Measurements from ENCODE around the gene BBS2. TPM values are rescaled to one million over a fixed set of nuclear protein-coding genes. Genes with fewer than 3 reads are reported as not detected.

The BBS2 gene
- total and polyA plus RNA-seq, 9 of the 15 experiments (the other 6 are each of a cell fraction or from before 2014, with no cell fraction given), result 4.2 to 22.7 (median 10.2) TPM

DNA sequence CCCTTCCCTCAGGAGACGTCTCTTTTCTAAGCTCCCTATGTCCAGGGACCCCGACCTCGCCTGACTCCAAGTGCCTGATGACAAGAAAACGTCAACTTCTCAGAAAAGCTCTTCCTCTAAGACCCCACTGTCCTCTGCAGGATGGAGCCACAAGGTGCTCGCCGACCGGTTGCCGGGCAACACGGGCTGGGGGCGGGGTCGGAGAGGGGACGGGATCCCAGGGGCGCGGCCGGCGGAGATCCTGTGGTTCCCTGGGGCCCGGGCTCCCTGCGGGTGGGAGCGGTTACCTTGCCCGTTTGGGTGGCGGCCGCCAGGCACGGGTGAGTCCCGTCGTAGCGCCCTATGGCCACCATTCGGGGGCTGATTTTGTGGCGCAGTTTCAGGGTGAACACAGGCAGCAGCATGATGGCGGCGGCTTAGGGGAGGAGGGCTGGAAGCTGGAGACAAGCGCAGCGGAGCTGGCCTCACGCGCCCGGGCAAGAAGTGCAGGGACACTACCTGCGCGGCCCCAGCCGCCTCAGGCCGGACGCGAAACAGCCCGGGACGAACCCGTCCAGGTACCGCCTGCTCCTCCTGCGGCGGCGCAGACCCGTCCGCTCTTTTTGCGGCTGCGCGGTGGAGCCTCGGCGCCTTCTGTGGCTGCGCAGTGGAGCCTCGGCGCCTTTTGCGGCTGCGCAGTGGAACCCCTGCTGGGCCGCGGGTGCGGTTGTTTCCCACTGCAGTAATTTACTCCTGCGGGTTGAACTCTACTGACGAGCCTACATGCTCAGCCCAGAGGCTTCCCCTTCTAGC lies at the start of gene BBS2 (continued):
- TF ChIP-seq, protein P1, sequence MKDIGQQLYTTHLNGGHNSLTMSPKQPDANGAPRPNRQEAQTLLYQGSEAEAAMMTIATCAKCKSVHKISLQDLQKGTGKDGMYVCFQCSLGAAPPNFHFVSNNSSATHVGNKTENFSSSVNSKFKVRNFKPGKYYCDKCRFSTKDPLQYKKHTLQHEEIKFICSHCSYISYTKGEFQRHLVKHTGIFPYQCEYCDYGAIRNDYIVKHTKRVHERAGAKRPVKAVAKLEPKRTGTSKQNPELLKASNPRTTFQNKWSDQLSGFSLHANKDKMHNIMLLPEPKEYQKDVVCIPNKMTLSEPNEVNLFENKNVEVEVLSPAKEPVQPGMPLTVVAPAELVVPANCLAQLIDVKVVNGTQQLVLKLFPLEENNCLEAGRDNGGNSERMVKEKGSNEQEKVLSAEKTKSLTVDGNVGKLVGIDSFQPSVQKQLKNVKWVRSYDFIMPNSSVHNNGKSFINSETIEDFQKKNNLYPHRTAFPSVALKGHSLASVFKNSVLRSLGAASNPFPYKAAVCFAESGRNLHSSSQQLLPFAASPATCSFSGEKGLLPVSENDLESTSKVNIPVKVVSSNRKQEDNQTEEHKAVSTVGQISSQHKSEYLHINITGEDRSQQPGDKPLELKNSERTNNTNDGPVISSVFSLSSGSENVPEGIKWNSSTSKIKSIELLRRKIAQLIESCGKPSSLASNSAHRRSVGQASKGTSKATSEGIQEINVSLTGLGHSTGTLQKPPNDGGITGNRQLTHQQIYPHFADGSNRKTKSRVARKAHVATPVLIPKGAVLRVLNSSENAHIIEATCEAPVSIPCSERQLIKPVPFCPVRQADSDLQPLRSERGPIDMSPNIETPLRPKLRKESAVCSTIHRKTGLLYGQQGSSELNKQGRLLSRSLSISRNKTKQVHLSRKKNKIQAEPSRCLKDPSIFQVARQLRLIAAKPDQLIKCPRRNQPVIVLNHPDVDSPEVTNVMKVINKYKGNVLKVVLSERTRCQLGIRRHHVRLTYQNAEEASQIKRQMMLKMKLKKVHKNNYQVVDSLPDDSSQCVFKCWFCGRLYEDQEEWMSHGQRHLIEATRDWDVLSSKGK (CRISPR knock-in tag; IDR thresholded peaks at IDR 0.05), result no peak
- TF ChIP-seq, protein P2, sequence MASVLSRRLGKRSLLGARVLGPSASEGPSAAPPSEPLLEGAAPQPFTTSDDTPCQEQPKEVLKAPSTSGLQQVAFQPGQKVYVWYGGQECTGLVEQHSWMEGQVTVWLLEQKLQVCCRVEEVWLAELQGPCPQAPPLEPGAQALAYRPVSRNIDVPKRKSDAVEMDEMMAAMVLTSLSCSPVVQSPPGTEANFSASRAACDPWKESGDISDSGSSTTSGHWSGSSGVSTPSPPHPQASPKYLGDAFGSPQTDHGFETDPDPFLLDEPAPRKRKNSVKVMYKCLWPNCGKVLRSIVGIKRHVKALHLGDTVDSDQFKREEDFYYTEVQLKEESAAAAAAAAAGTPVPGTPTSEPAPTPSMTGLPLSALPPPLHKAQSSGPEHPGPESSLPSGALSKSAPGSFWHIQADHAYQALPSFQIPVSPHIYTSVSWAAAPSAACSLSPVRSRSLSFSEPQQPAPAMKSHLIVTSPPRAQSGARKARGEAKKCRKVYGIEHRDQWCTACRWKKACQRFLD (CRISPR knock-in tag; IDR thresholded peaks at IDR 0.05), result no peak
- TF ChIP-seq HMG20A (CRISPR knock-in tag; conservative IDR thresholded peaks at IDR 0.05) (no peak), PPARD (CRISPR knock-in tag; IDR thresholded peaks at IDR 0.05) (no peak), CREB1 (IDR thresholded peaks at IDR 0.05) (no peak), CREB1 (CRISPR knock-in tag; IDR thresholded peaks at IDR 0.05) (no peak), ZNF445 (CRISPR knock-in tag; IDR thresholded peaks at IDR 0.05; ENCODE audit: low read depth) (no peak), TEAD1 (CRISPR knock-in tag; IDR thresholded peaks at IDR 0.05) (no peak), CBFA2T2 (conservative IDR thresholded peaks at IDR 0.05) (no peak)
- TF ChIP-seq, protein P3, sequence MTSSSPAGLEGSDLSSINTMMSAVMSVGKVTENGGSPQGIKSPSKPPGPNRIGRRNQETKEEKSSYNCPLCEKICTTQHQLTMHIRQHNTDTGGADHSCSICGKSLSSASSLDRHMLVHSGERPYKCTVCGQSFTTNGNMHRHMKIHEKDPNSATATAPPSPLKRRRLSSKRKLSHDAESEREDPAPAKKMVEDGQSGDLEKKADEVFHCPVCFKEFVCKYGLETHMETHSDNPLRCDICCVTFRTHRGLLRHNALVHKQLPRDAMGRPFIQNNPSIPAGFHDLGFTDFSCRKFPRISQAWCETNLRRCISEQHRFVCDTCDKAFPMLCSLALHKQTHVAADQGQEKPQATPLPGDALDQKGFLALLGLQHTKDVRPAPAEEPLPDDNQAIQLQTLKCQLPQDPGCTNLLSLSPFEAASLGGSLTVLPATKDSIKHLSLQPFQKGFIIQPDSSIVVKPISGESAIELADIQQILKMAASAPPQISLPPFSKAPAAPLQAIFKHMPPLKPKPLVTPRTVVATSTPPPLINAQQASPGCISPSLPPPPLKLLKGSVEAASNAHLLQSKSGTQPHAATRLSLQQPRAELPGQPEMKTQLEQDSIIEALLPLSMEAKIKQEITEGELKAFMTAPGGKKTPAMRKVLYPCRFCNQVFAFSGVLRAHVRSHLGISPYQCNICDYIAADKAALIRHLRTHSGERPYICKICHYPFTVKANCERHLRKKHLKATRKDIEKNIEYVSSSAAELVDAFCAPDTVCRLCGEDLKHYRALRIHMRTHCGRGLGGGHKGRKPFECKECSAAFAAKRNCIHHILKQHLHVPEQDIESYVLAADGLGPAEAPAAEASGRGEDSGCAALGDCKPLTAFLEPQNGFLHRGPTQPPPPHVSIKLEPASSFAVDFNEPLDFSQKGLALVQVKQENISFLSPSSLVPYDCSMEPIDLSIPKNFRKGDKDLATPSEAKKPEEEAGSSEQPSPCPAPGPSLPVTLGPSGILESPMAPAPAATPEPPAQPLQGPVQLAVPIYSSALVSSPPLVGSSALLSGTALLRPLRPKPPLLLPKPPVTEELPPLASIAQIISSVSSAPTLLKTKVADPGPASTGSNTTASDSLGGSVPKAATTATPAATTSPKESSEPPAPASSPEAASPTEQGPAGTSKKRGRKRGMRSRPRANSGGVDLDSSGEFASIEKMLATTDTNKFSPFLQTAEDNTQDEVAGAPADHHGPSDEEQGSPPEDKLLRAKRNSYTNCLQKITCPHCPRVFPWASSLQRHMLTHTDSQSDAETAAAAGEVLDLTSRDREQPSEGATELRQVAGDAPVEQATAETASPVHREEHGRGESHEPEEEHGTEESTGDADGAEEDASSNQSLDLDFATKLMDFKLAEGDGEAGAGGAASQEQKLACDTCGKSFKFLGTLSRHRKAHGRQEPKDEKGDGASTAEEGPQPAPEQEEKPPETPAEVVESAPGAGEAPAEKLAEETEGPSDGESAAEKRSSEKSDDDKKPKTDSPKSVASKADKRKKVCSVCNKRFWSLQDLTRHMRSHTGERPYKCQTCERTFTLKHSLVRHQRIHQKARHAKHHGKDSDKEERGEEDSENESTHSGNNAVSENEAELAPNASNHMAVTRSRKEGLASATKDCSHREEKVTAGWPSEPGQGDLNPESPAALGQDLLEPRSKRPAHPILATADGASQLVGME (CRISPR knock-in tag; IDR thresholded peaks at IDR 0.05), result no peak; the same call in 1 of the 2 replicates
- TF ChIP-seq, protein P4, sequence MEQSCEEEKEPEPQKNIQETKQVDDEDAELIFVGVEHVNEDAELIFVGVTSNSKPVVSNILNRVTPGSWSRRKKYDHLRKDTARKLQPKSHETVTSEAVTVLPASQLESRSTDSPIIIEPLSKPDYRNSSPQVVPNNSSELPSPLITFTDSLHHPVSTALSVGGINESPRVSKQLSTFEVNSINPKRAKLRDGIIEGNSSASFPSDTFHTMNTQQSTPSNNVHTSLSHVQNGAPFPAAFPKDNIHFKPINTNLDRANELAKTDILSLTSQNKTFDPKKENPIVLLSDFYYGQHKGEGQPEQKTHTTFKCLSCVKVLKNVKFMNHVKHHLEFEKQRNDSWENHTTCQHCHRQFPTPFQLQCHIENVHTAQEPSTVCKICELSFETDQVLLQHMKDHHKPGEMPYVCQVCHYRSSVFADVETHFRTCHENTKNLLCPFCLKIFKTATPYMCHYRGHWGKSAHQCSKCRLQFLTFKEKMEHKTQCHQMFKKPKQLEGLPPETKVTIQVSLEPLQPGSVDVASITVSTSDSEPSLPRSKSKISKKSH (CRISPR knock-in tag; IDR thresholded peaks at IDR 0.05), result no peak
- TF ChIP-seq, protein P5, sequence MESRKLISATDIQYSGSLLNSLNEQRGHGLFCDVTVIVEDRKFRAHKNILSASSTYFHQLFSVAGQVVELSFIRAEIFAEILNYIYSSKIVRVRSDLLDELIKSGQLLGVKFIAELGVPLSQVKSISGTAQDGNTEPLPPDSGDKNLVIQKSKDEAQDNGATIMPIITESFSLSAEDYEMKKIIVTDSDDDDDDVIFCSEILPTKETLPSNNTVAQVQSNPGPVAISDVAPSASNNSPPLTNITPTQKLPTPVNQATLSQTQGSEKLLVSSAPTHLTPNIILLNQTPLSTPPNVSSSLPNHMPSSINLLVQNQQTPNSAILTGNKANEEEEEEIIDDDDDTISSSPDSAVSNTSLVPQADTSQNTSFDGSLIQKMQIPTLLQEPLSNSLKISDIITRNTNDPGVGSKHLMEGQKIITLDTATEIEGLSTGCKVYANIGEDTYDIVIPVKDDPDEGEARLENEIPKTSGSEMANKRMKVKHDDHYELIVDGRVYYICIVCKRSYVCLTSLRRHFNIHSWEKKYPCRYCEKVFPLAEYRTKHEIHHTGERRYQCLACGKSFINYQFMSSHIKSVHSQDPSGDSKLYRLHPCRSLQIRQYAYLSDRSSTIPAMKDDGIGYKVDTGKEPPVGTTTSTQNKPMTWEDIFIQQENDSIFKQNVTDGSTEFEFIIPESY (CRISPR knock-in tag; IDR thresholded peaks at IDR 0.05), result no peak; the same call in 1 of the 2 replicates

Measured in K562 (cell line).